Measurements from ENCODE around the gene COL5A1.

The COL5A1 gene

GRCh38 chr9:134826336-134827285 is 185.0 kb downstream of the COL5A1 start:
- DNase-seq = no peak

- DNase-seq = no peak
Observed at GRCh38 chr9:134827559-134827958, 186.0 kb downstream of the COL5A1 start.

GRCh38 chr9:134827993-134828392 is 186.4 kb downstream of the COL5A1 start:
- DNase-seq = no peak

GRCh38 chr9:134828892-134829291 is 187.3 kb downstream of the COL5A1 start:
- no peak for DNase-seq

- DNase-seq = no peak
Observed at GRCh38 chr9:134829356-134829937, 187.8 kb downstream of the COL5A1 start.

GRCh38 chr9:134830126-134830525 is 188.5 kb downstream of the COL5A1 start:
- no peak for DNase-seq

- no peak for DNase-seq
Observed at GRCh38 chr9:134830926-134831720, 189.5 kb downstream of the COL5A1 start.

- no peak for DNase-seq
Observed at GRCh38 chr9:134832471-134832870, 190.9 kb downstream of the COL5A1 start.

- no peak for DNase-seq
Observed at GRCh38 chr9:134833294-134833880, 191.8 kb downstream of the COL5A1 start.

- DNase-seq = no peak
Observed at GRCh38 chr9:134834217-134834956, 192.8 kb downstream of the COL5A1 start.

GRCh38 chr9:134834957-134835419 is 193.4 kb downstream of the COL5A1 start:
- DNase-seq = no peak

GRCh38 chr9:134835448-134835847 is 193.8 kb downstream of the COL5A1 start:
- DNase-seq = no peak

- no peak for DNase-seq
Observed at GRCh38 chr9:134835987-134836386, 194.4 kb downstream of the COL5A1 start.

- no peak for DNase-seq
Observed at GRCh38 chr9:134836406-134836970, 194.9 kb downstream of the COL5A1 start.

GRCh38 chr9:134837529-134837928 is 195.9 kb downstream of the COL5A1 start:
- no peak for DNase-seq

- no peak for DNase-seq
Observed at GRCh38 chr9:134838651-134839454, 197.2 kb downstream of the COL5A1 start.

- DNase-seq = no peak
Observed at GRCh38 chr9:134839455-134840125, 198.0 kb downstream of the COL5A1 start.

GRCh38 chr9:134840511-134840910 is 198.9 kb downstream of the COL5A1 start:
- no peak for DNase-seq

- no peak for DNase-seq
Observed at GRCh38 chr9:134841180-134841904, 199.7 kb downstream of the COL5A1 start.

GRCh38 chr9:134842321-134842720 is 200.7 kb downstream of the COL5A1 start:
- no peak for DNase-seq

Measured in COR-L47 (cell line).